ENCODE data around the gene IVNS1ABP.

Gene IVNS1ABP

GRCh38 chr1:185312361-185313138 is 4.5 kb downstream of the IVNS1ABP start:
- Histone ChIP-seq H3K36me3 (ENCODE audit: control insufficient read depth, insufficient read depth, low read length, severe bottlenecking) (peaks cover 21% of the 10 kb centered on the region), H3K4me1 (ENCODE audit: control insufficient read depth, insufficient read depth, low read length) (peaks cover 23% of the 10 kb centered on the region), H3K4me3 (ENCODE audit: low read length) (no peak overlapping the region)

GRCh38 chr1:185311589-185312225 is 5.3 kb downstream of the IVNS1ABP start:
- H3K9ac ChIP-seq (ENCODE audit: low read length): no peak overlapping the region
- H3K9me3 ChIP-seq (ENCODE audit: control insufficient read depth, low read length): no peaks in the 10 kb centered on the region
- H3K4me3 ChIP-seq (ENCODE audit: low read length): no peak overlapping the region
- no peaks in the 10 kb centered on the region for H3K27me3 ChIP-seq (replicated peaks; ENCODE audit: control insufficient read depth, insufficient read depth, low read length)
- no peak for DNase-seq (ENCODE audit: low read depth)
- H3K4me1 ChIP-seq (ENCODE audit: control insufficient read depth, insufficient read depth, low read length): peaks cover 23% of the 10 kb centered on the region
- H3K36me3 ChIP-seq (ENCODE audit: control insufficient read depth, insufficient read depth, low read length, severe bottlenecking): peaks cover 29% of the 10 kb centered on the region

More at GRCh38 chr1:185312361-185313138, 4.5 kb downstream of the IVNS1ABP start:
- H3K27me3 ChIP-seq (replicated peaks; ENCODE audit: control insufficient read depth, insufficient read depth, low read length): no peaks in the 10 kb centered on the region
- no peak for DNase-seq (ENCODE audit: low read depth)
- H3K9me3 ChIP-seq (ENCODE audit: control insufficient read depth, low read length): no peaks in the 10 kb centered on the region
- no peak overlapping the region for H3K9ac ChIP-seq (ENCODE audit: low read length)

- no peak overlapping the region for H3K4me3 ChIP-seq (ENCODE audit: low read length)
- peaks cover 10% of the 10 kb centered on the region for H3K4me1 ChIP-seq (ENCODE audit: control insufficient read depth, insufficient read depth, low read length)
- DNase-seq (ENCODE audit: low read depth): no peak
- no peaks in the 10 kb centered on the region for H3K9me3 ChIP-seq (ENCODE audit: control insufficient read depth, low read length)
- H3K36me3 ChIP-seq (ENCODE audit: control insufficient read depth, insufficient read depth, low read length, severe bottlenecking): peaks cover 51% of the 10 kb centered on the region
- H3K9ac ChIP-seq (ENCODE audit: low read length): no peak overlapping the region
- H3K27me3 ChIP-seq (replicated peaks; ENCODE audit: control insufficient read depth, insufficient read depth, low read length): no peaks in the 10 kb centered on the region
Measured at GRCh38 chr1:185309566-185309965, 7.5 kb downstream of the IVNS1ABP start.

- H3K4me3 ChIP-seq (ENCODE audit: low read length): no peak overlapping the region
- H3K9ac ChIP-seq (ENCODE audit: low read length): no peak overlapping the region
- H3K36me3 ChIP-seq (ENCODE audit: control insufficient read depth, insufficient read depth, low read length, severe bottlenecking): peaks cover 62% of the 10 kb centered on the region
- DNase-seq (ENCODE audit: low read depth): no peak
- H3K27me3 ChIP-seq (replicated peaks; ENCODE audit: control insufficient read depth, insufficient read depth, low read length): no peaks in the 10 kb centered on the region
- H3K9me3 ChIP-seq (ENCODE audit: control insufficient read depth, low read length): no peaks in the 10 kb centered on the region
- no peaks in the 10 kb centered on the region for H3K4me1 ChIP-seq (ENCODE audit: control insufficient read depth, insufficient read depth, low read length)
Measured at GRCh38 chr1:185308126-185308525, 8.9 kb downstream of the IVNS1ABP start.

- H3K9ac ChIP-seq (ENCODE audit: low read length): no peak overlapping the region
- no peaks in the 10 kb centered on the region for H3K27me3 ChIP-seq (replicated peaks; ENCODE audit: control insufficient read depth, insufficient read depth, low read length)
- DNase-seq (ENCODE audit: low read depth): no peak
- H3K9me3 ChIP-seq (ENCODE audit: control insufficient read depth, low read length): no peaks in the 10 kb centered on the region
- H3K36me3 ChIP-seq (ENCODE audit: control insufficient read depth, insufficient read depth, low read length, severe bottlenecking): peaks cover 84% of the 10 kb centered on the region
- H3K4me1 ChIP-seq (ENCODE audit: control insufficient read depth, insufficient read depth, low read length): no peaks in the 10 kb centered on the region
- H3K4me3 ChIP-seq (ENCODE audit: low read length): no peak overlapping the region
Measured at GRCh38 chr1:185305419-185305818, 11.6 kb downstream of the IVNS1ABP start.

- no peak overlapping the region for H3K4me3 ChIP-seq (ENCODE audit: low read length)
- H3K36me3 ChIP-seq (ENCODE audit: control insufficient read depth, insufficient read depth, low read length, severe bottlenecking): peaks cover 85% of the 10 kb centered on the region
- no peaks in the 10 kb centered on the region for H3K9me3 ChIP-seq (ENCODE audit: control insufficient read depth, low read length)
- no peaks in the 10 kb centered on the region for H3K27me3 ChIP-seq (replicated peaks; ENCODE audit: control insufficient read depth, insufficient read depth, low read length)
- H3K4me1 ChIP-seq (ENCODE audit: control insufficient read depth, insufficient read depth, low read length): no peaks in the 10 kb centered on the region
- DNase-seq (ENCODE audit: low read depth): no peak
- H3K9ac ChIP-seq (ENCODE audit: low read length): no peak overlapping the region
Measured at GRCh38 chr1:185300152-185300551, 16.9 kb downstream of the IVNS1ABP start.

GRCh38 chr1:185297982-185298381 is 19.1 kb downstream of the IVNS1ABP start:
- peaks cover 67% of the 10 kb centered on the region for H3K36me3 ChIP-seq (ENCODE audit: control insufficient read depth, insufficient read depth, low read length, severe bottlenecking)
- no peak overlapping the region for H3K9ac ChIP-seq (ENCODE audit: low read length)
- H3K4me3 ChIP-seq (ENCODE audit: low read length): no peak overlapping the region
- no peaks in the 10 kb centered on the region for H3K9me3 ChIP-seq (ENCODE audit: control insufficient read depth, low read length)
- no peaks in the 10 kb centered on the region for H3K27me3 ChIP-seq (replicated peaks; ENCODE audit: control insufficient read depth, insufficient read depth, low read length)
- peak; percentile 24 for DNase-seq (ENCODE audit: low read depth)
- H3K4me1 ChIP-seq (ENCODE audit: control insufficient read depth, insufficient read depth, low read length): no peaks in the 10 kb centered on the region

GRCh38 chr1:185295091-185295490 is 22.0 kb downstream of the IVNS1ABP start:
- Histone ChIP-seq H3K4me3 (ENCODE audit: low read length) (no peak overlapping the region), H3K4me1 (ENCODE audit: control insufficient read depth, insufficient read depth, low read length) (peaks cover 8% of the 10 kb centered on the region), H3K36me3 (ENCODE audit: control insufficient read depth, insufficient read depth, low read length, severe bottlenecking) (peaks cover 38% of the 10 kb centered on the region), H3K9ac (ENCODE audit: low read length) (no peak overlapping the region), H3K9me3 (ENCODE audit: control insufficient read depth, low read length) (no peaks in the 10 kb centered on the region), H3K27me3 (replicated peaks; ENCODE audit: control insufficient read depth, insufficient read depth, low read length) (no peaks in the 10 kb centered on the region)
- DNase-seq (ENCODE audit: low read depth): no peak

GRCh38 chr1:185293967-185294542 is 23.0 kb downstream of the IVNS1ABP start:
- no peak overlapping the region for H3K4me3 ChIP-seq (ENCODE audit: low read length)
- H3K4me1 ChIP-seq (ENCODE audit: control insufficient read depth, insufficient read depth, low read length): peaks cover 8% of the 10 kb centered on the region
- H3K9me3 ChIP-seq (ENCODE audit: control insufficient read depth, low read length): no peaks in the 10 kb centered on the region
- no peaks in the 10 kb centered on the region for H3K27me3 ChIP-seq (replicated peaks; ENCODE audit: control insufficient read depth, insufficient read depth, low read length)
- no peak overlapping the region for H3K9ac ChIP-seq (ENCODE audit: low read length)
- DNase-seq (ENCODE audit: low read depth): no peak
- peaks cover 27% of the 10 kb centered on the region for H3K36me3 ChIP-seq (ENCODE audit: control insufficient read depth, insufficient read depth, low read length, severe bottlenecking)

GRCh38 chr1:185292237-185292636 is 24.8 kb downstream of the IVNS1ABP start:
- no peak overlapping the region for H3K4me3 ChIP-seq (ENCODE audit: low read length)
- H3K27me3 ChIP-seq (replicated peaks; ENCODE audit: control insufficient read depth, insufficient read depth, low read length): no peaks in the 10 kb centered on the region
- H3K9ac ChIP-seq (ENCODE audit: low read length): no peak overlapping the region
- H3K4me1 ChIP-seq (ENCODE audit: control insufficient read depth, insufficient read depth, low read length): peaks cover 8% of the 10 kb centered on the region
- DNase-seq (ENCODE audit: low read depth): no peak
- H3K9me3 ChIP-seq (ENCODE audit: control insufficient read depth, low read length): no peaks in the 10 kb centered on the region
- H3K36me3 ChIP-seq (ENCODE audit: control insufficient read depth, insufficient read depth, low read length, severe bottlenecking): peaks cover 12% of the 10 kb centered on the region

GRCh38 chr1:185291652-185292051 is 25.4 kb downstream of the IVNS1ABP start:
- H3K9ac ChIP-seq (ENCODE audit: low read length): no peak overlapping the region
- H3K4me1 ChIP-seq (ENCODE audit: control insufficient read depth, insufficient read depth, low read length): peaks cover 8% of the 10 kb centered on the region
- no peak for DNase-seq (ENCODE audit: low read depth)
- no peak overlapping the region for H3K4me3 ChIP-seq (ENCODE audit: low read length)
- H3K36me3 ChIP-seq (ENCODE audit: control insufficient read depth, insufficient read depth, low read length, severe bottlenecking): peaks cover 8% of the 10 kb centered on the region
- no peaks in the 10 kb centered on the region for H3K27me3 ChIP-seq (replicated peaks; ENCODE audit: control insufficient read depth, insufficient read depth, low read length)
- H3K9me3 ChIP-seq (ENCODE audit: control insufficient read depth, low read length): no peaks in the 10 kb centered on the region
